ENCODE results near the gene HBQ1.
"Not testable (repeated sequence)": the region's sequence is repeated elsewhere in the genome, so short reads cannot be mapped to it uniquely, and the experiment has no call there.

HBQ1 gene

GRCh38 chr16:211631-212180 lies 31.4 kb downstream of the HBQ1 start:
- not testable (repeated sequence) for DNase-seq

GRCh38 chr16:212999-213398 lies 32.7 kb downstream of the HBQ1 start:
- DNase-seq = no peak

- DNase-seq = no peak
Measured at GRCh38 chr16:220021-220420, 39.8 kb downstream of the HBQ1 start.

- DNase-seq = no peak
Measured at GRCh38 chr16:228151-228851, 48.0 kb downstream of the HBQ1 start.

GRCh38 chr16:228852-229730 lies 48.8 kb downstream of the HBQ1 start, which contains the start of gene LUC7L:
Gene LUC7L (minus strand): TSS chr16:229449. CDS start chr16:229339, 110 bp downstream.
- peak; percentile 87 for DNase-seq

GRCh38 chr16:229731-230281 lies 49.5 kb downstream of the HBQ1 start:
- DNase-seq = no peak

GRCh38 chr16:230351-230750 lies 50.1 kb downstream of the HBQ1 start:
- not testable (repeated sequence) for DNase-seq

Data from CD4-positive, alpha-beta T cell treated with Interleukin-6 for 4 hours (primary cell).